ENCODE data around the gene SAFB. TPM values are rescaled to one million over a fixed set of nuclear protein-coding genes. Genes with fewer than 3 reads are reported as not detected.

SAFB gene
- total RNA-seq, 1 donor from 2014 or later: 61.1 TPM

Small RNA genes within 50 kb of the gene (small RNA-seq; reads per million reads assigned to genes)
- gene SNRPEP4: not detected

Other genes starting within 250 kb of the SAFB start
- not detected for gene ZNRF4, start 167.7 kb upstream of the SAFB start, total RNA-seq
- gene TINCR, start 55.1 kb upstream of the SAFB start, total RNA-seq: not detected
- 23.5 TPM for gene SAFB2, start 307 bp upstream of the SAFB start, total RNA-seq
- 43.3 TPM for gene MICOS13, start 57.4 kb downstream of the SAFB start, total RNA-seq
- 4.7 TPM for gene HSD11B1L, start 57.9 kb downstream of the SAFB start, total RNA-seq
- 634 TPM for gene RPL36, start 67.2 kb downstream of the SAFB start, total RNA-seq
- gene LONP1, start 97.1 kb downstream of the SAFB start, total RNA-seq: 37.1 TPM
- gene CATSPERD, start 97.6 kb downstream of the SAFB start, total RNA-seq: not detected
- gene PRR22, start 161.7 kb downstream of the SAFB start, total RNA-seq: not detected
- 15.7 TPM for gene DUS3L, start 168.1 kb downstream of the SAFB start, total RNA-seq
- gene NRTN, start 182.0 kb downstream of the SAFB start, total RNA-seq: not detected
- not detected for gene FUT6, start 216.6 kb downstream of the SAFB start, total RNA-seq
- gene FUT3, start 228.4 kb downstream of the SAFB start, total RNA-seq: not detected
- not detected for gene FUT5, start 247.5 kb downstream of the SAFB start, total RNA-seq

Measured in skeletal muscle tissue (tissue), 2 donors.